ENCODE data around the gene TMEM151B.

- TF ChIP-seq REST (IDR thresholded peaks at IDR 0.05; ENCODE audit: insufficient read depth in 1 of 2, low read depth in 2 of 2, low read length in 2 of 2) (no peak), POLR2AphosphoS5 (IDR thresholded peaks at IDR 0.05; ENCODE audit: low read depth, low read length) (no peak; the same call in 1 of the 2 replicates), TAF1 (IDR thresholded peaks at IDR 0.05; ENCODE audit: borderline replicate concordance, insufficient read depth, low read length) (no peak)
These were observed 12.4 kb upstream of the TMEM151B start for GRCh38 chr6:44257753-44258324.

Measured in PFSK-1 (cell line).